Endodermal cell (in vitro differentiated cells): Measurements from ENCODE around the gene DSTN. TPM values are rescaled to one million over a fixed set of nuclear protein-coding genes. Genes with fewer than 3 reads are reported as not detected.
A peak's percentile ranks its signal among the peaks of the same experiment; 100 is the strongest.

Source experiments
- DNase-seq: peaks from one replicate; pipeline ENCODE4 v3.0.0-alpha.2; 2017
- H3K27ac ChIP-seq: 2 replicates; pipeline ENCODE4 v1.5.1; 2013; ENCODE audit warnings: mild to moderate bottlenecking, low read depth, low read length, moderate library complexity
- H3K27me3 ChIP-seq: 2 replicates; pipeline ENCODE4 v1.6.1; 2013; ENCODE audit warnings: mild to moderate bottlenecking, low read length, moderate library complexity; ENCODE audit not compliant: insufficient read depth, control insufficient read depth, poor library complexity, severe bottlenecking
- H3K36me3 ChIP-seq: 2 replicates; pipeline ENCODE4 v1.7.0; 2013; ENCODE audit warnings: mild to moderate bottlenecking, low read length, moderate library complexity; ENCODE audit not compliant: control insufficient read depth, insufficient read depth
- H3K4me1 ChIP-seq: one replicate; pipeline ENCODE4 v1.7.0; 2013; ENCODE audit warnings: low read length; ENCODE audit not compliant: control insufficient read depth, insufficient read depth
- H3K4me3 ChIP-seq: 2 replicates; pipeline ENCODE4 v1.5.1; 2013; ENCODE audit warnings: mild to moderate bottlenecking, low read length, moderate library complexity
- H3K9ac ChIP-seq: 2 replicates; pipeline ENCODE4 v1.6.1; 2013; ENCODE audit warnings: mild to moderate bottlenecking, low read length, moderate library complexity; ENCODE audit not compliant: poor library complexity, severe bottlenecking; ENCODE audit errors: extremely low read depth
- H3K9me3 ChIP-seq: 2 replicates; pipeline ENCODE4 v1.6.1; 2013; ENCODE audit warnings: mild to moderate bottlenecking, low read length, moderate library complexity; ENCODE audit not compliant: control insufficient read depth
- H3K27ac Mint-ChIP-seq: 2 replicates; pipeline ENCODE4 v1.8.0; 2020; ENCODE audit warnings: mixed read lengths
- H3K27me3 Mint-ChIP-seq: 2 replicates; pipeline ENCODE4 v1.8.0; 2021; ENCODE audit warnings: mild to moderate bottlenecking, mixed read lengths; ENCODE audit not compliant: insufficient read depth
- H3K36me3 Mint-ChIP-seq: 2 replicates; pipeline ENCODE4 v1.8.0; 2020; ENCODE audit warnings: low read depth, mixed read lengths
- H3K4me1 Mint-ChIP-seq: 2 replicates; pipeline ENCODE4 v1.8.0; 2020; ENCODE audit warnings: mixed read lengths
- H3K4me3 Mint-ChIP-seq: 2 replicates; pipeline ENCODE4 v1.8.0; 2020; ENCODE audit warnings: mild to moderate bottlenecking, moderate library complexity, mixed read lengths
- H3K9me3 Mint-ChIP-seq: 2 replicates; pipeline ENCODE4 v1.8.0; 2020; ENCODE audit warnings: mild to moderate bottlenecking, mixed read lengths
- WGBS, 2 experiments: methylation state at CpG; one replicate each; pipeline versions ENCODE4 v1.1.5 to v1.1.7; 2013; ENCODE audit warnings: missing lambda C conversion rate in 2 of 2, mixed read lengths in 1 of 2; ENCODE audit not compliant: insufficient coverage in 1 of 2, insufficient read length in 1 of 2; 5-methylcytosine and 5-hydroxymethylcytosine counted together
- total RNA-seq, 2 donors: library from RNA; stranded (reverse); fragmentation: NEBNext Ultra II Directional in 1 of 2; extraction: Animal tissue kit (Norgen Biotek cat#: 25700) in 1 of 2; gene quantifications; 2 replicates in 1 of 2; 3 replicates in 1 of 2; pipeline ENCODE4 v1.2.1, GENCODE V29; 2021
- TF ChIP-seq, protein P1 (sequence below): fragments of 200-600 bp; sonication (generic); conservative IDR thresholded peaks from 2 replicates; pipeline ENCODE4 v1.5.0; 2021; ENCODE audit warnings: antibody characterized with exemption, mild to moderate bottlenecking

Gene DSTN
- total RNA-seq, 2 donors from 2014 or later: 196 to 204 TPM

DNA sequence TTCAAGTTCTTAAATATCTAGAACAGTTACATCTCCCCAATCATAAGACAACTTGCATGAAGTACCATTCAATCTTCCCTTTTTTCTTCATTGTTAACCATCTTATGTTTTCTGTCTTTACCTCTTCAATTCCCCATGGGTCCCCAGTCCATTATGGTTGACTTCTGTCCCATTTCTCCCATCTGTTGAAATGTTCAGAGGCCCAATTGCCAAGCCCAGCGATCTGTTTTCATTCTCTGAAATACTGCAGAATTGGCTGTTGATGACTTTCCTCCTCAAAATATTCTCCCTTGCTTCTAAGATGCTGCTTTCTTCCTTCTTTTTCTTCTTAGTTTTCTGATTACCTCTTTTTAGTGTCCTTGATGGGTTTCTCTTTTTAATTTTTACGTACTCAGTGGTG is 26.0 kb downstream of the DSTN start:
- H3K9me3 ChIP-seq: no peaks in the 10 kb centered on the region
- no peaks in the 10 kb centered on the region for H3K4me1 ChIP-seq
- WGBS, 2 experiments: 92 to 100% methylated on average over 2 of the region's 2 CpGs
- no peak overlapping the region for H3K4me3 ChIP-seq
- H3K27me3 Mint-ChIP-seq: no peaks in the 10 kb centered on the region
- H3K27me3 ChIP-seq: no peaks in the 10 kb centered on the region
- DNase-seq: no peak
- no peaks in the 10 kb centered on the region for H3K9me3 Mint-ChIP-seq
- no peak overlapping the region for H3K9ac ChIP-seq
- no peak overlapping the region for H3K27ac ChIP-seq
- TF ChIP-seq, protein P1, sequence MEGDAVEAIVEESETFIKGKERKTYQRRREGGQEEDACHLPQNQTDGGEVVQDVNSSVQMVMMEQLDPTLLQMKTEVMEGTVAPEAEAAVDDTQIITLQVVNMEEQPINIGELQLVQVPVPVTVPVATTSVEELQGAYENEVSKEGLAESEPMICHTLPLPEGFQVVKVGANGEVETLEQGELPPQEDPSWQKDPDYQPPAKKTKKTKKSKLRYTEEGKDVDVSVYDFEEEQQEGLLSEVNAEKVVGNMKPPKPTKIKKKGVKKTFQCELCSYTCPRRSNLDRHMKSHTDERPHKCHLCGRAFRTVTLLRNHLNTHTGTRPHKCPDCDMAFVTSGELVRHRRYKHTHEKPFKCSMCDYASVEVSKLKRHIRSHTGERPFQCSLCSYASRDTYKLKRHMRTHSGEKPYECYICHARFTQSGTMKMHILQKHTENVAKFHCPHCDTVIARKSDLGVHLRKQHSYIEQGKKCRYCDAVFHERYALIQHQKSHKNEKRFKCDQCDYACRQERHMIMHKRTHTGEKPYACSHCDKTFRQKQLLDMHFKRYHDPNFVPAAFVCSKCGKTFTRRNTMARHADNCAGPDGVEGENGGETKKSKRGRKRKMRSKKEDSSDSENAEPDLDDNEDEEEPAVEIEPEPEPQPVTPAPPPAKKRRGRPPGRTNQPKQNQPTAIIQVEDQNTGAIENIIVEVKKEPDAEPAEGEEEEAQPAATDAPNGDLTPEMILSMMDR: no peak
- no peak overlapping the region for H3K4me3 Mint-ChIP-seq
- peaks cover 6% of the 10 kb centered on the region for H3K36me3 Mint-ChIP-seq
- H3K4me1 Mint-ChIP-seq: peaks cover 3% of the 10 kb centered on the region
- no peak overlapping the region for H3K27ac Mint-ChIP-seq
- peaks cover 73% of the 10 kb centered on the region for H3K36me3 ChIP-seq

DNA sequence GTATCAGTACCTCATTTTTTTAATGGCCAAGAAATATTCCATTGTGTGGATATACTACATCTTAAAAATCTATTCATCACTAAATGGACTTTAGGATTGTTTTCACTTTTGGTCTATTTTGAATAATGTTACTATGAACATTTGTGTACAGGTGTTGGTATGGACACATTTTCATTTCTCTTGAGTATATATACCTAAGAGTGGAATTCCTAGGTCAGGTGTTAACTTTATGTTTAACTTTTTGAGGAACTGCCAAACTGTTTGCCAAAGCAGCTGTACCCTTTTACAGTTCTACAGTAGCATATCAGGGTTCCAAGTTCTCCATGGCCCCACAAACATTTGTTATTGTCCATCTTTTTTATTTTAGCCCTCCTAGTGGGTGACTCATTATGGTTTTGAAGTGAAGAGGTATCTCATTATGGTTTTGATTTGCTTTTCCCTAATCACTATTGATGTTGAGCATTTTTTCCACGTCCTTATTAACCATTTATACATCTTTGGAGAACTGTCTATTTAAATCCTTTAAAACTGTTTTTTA is 28.2 kb downstream of the DSTN start:
- WGBS, 2 experiments: no CpG with 5 or more reads among the region's 1 CpG
- no peak for DNase-seq
- Mint-ChIP-seq H3K9me3 (no peaks in the 10 kb centered on the region), H3K4me1 (peaks cover 6% of the 10 kb centered on the region), H3K27ac (no peak overlapping the region), H3K36me3 (peaks cover 10% of the 10 kb centered on the region), H3K4me3 (no peak overlapping the region), H3K27me3 (no peaks in the 10 kb centered on the region)
- no peaks in the 10 kb centered on the region for H3K27me3 ChIP-seq
- no peak overlapping the region for H3K4me3 ChIP-seq
- no peak overlapping the region for H3K9ac ChIP-seq
- no peaks in the 10 kb centered on the region for H3K9me3 ChIP-seq
- H3K27ac ChIP-seq: no peak overlapping the region
- no peaks in the 10 kb centered on the region for H3K4me1 ChIP-seq
- peaks cover 75% of the 10 kb centered on the region for H3K36me3 ChIP-seq
- TF ChIP-seq, protein P1: no peak

DNA sequence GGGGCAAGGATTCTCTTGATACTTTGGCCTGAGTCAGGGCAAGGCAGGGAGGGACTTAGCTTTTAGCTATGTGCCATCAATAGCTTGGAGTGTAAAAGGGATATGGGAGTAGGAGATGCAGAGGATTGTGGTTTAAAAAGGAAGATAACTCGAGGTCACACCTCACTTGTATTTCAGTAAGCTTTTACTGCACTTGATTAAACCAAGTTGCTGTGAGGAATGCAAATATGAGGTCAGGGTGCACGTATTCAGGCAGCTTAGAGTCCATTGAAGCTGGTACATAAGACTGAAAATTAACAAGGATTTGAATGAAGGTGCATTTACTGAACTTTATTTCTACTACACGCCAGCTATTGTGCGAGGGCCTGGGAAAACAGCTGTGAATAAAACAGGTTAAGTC is 32.1 kb downstream of the DSTN start:
- Histone ChIP-seq H3K36me3 (peaks cover 80% of the 10 kb centered on the region), H3K4me3 (no peak overlapping the region), H3K27ac (no peak overlapping the region), H3K27me3 (no peaks in the 10 kb centered on the region), H3K4me1 (no peaks in the 10 kb centered on the region), H3K9me3 (no peaks in the 10 kb centered on the region), H3K9ac (no peak overlapping the region)
- H3K4me1 Mint-ChIP-seq: peaks cover 3% of the 10 kb centered on the region
- H3K27me3 Mint-ChIP-seq: no peaks in the 10 kb centered on the region
- H3K36me3 Mint-ChIP-seq: peaks cover 30% of the 10 kb centered on the region
- TF ChIP-seq, protein P1: no peak
- WGBS, 2 experiments: 86 to 90% methylated on average over 2 to 4 of the region's 4 CpGs
- H3K9me3 Mint-ChIP-seq: no peaks in the 10 kb centered on the region
- peak overlapping the region; percentile 74 for H3K27ac Mint-ChIP-seq
- DNase-seq: peak; percentile 48
- no peak overlapping the region for H3K4me3 Mint-ChIP-seq
